Measurements from ENCODE around the gene TXNRD3.

The TXNRD3 gene

DNA sequence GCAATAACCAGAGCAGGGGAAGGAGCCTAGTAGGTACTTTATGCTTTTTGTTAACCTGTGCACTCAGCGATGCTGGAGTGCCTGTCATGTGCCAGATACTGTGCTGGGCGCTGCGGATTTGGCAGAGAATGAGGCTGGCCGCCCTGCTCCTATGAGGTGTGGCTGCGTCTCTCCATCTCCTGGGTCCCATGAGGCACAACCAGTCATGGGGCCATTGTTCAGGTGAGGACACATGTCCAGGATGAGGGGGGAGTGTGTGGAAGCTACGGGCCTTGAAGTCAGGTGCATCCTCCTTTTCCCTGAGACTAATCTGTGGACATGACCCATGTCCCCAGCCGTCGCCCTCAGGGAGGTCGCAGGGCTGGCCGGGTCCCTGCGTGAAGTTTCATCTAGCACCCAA, 963 bp upstream of the TXNRD3 start:
- H3K27ac ChIP-seq (replicated peaks; ENCODE audit: low read length) = no peak overlapping the region
- H3K27me3 ChIP-seq (ENCODE audit: control insufficient read depth in 3 of 3, insufficient read depth in 3 of 3, low read depth in 1 of 3, low read length in 3 of 3) = peaks cover 0 to 8% (median 6%) of the 10 kb centered on the region in 3 experiments
- H4K91ac ChIP-seq (ENCODE audit: low read depth, low read length, poor library complexity) = no peak overlapping the region
- H2BK120ac ChIP-seq (ENCODE audit: low read depth, low read length) = no peak overlapping the region
- no peak overlapping the region for H3K4me3 ChIP-seq (ENCODE audit: low read length in 2 of 2)
- peaks cover 0 to 2% of the 10 kb centered on the region in 2 donors for H3K4me1 ChIP-seq (ENCODE audit: control insufficient read depth in 2 of 2, insufficient read depth in 1 of 2, low read depth in 1 of 2, low read length in 2 of 2)
- no peak overlapping the region for H2BK12ac ChIP-seq (ENCODE audit: low read length)
- no peak overlapping the region for H2AK5ac ChIP-seq (ENCODE audit: low read depth, low read length)
- H2AFZ ChIP-seq (ENCODE audit: low read length) = no peak overlapping the region
- no peak overlapping the region for H3K4me2 ChIP-seq (ENCODE audit: insufficient read depth, low read length, poor library complexity, severe bottlenecking)
- H3K14ac ChIP-seq (ENCODE audit: low read length) = no peak overlapping the region
- H3K79me1 ChIP-seq (ENCODE audit: low read depth, low read length) = no peaks in the 10 kb centered on the region
- no peak overlapping the region for H2BK5ac ChIP-seq (ENCODE audit: low read length)
- H3K36me3 ChIP-seq (replicated peaks in 1 of 2; ENCODE audit: control insufficient read depth in 2 of 2, insufficient read depth in 2 of 2, low read length in 2 of 2) = no peaks in the 10 kb centered on the region
- WGBS, 2 donors (ENCODE audit: extremely low coverage in 2 of 2, insufficient read length in 2 of 2, insufficient replicate concordance in 1 of 2) = no CpG with 5 or more reads among the region's 11 CpGs
- H3K4ac ChIP-seq (ENCODE audit: low read length) = no peak overlapping the region
- no peak overlapping the region for H2BK15ac ChIP-seq (ENCODE audit: low read length)
- DNase-seq (ENCODE audit: low spot score) = no peak
- no peak overlapping the region for H3K9ac ChIP-seq (ENCODE audit: low read depth, low read length, poor library complexity)
- H3K18ac ChIP-seq (ENCODE audit: low read length) = no peak overlapping the region
- H4K8ac ChIP-seq (ENCODE audit: low read depth, low read length) = no peak overlapping the region
- no peak overlapping the region for H3K23ac ChIP-seq (ENCODE audit: low read depth, low read length, poor library complexity)
- peaks cover 2 to 9% of the 10 kb centered on the region in 2 donors for H3K9me3 ChIP-seq (replicated peaks in 1 of 2; ENCODE audit: control insufficient read depth in 2 of 2, insufficient read depth in 1 of 2, low read depth in 1 of 2, low read length in 2 of 2)

DNA sequence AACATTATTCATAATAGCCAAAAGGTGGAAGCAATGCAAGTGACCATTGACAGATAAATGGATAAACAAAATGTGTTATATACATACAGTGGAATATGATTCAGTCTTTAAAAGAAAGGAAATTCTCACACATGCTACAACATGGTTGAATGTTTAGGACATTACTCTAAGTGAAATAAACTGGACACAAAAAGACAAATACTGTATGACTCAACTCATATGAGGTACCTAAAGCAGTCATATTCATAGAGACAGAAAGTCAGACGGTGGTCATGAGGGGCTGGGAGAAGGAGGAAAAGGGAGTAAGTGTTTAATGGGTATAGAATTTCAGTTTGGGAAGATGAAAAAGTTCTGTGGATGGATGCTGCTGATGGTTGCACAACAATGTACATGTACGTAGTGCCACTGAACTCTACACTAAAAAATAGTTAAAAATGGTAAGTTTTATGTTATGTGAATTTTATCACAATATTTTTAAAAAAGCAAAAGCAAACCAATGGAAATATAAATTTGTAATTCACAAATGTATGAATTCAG, 5.3 kb downstream of the TXNRD3 start:
- no peak overlapping the region for H2BK15ac ChIP-seq (ENCODE audit: low read length)
- H4K91ac ChIP-seq (ENCODE audit: low read depth, low read length, poor library complexity) = no peak overlapping the region
- H3K27me3 ChIP-seq (ENCODE audit: control insufficient read depth in 3 of 3, insufficient read depth in 3 of 3, low read depth in 1 of 3, low read length in 3 of 3) = peaks cover 0 to 4% (median 0%) of the 10 kb centered on the region in 3 experiments
- H2BK120ac ChIP-seq (ENCODE audit: low read depth, low read length) = no peak overlapping the region
- H3K4me2 ChIP-seq (ENCODE audit: insufficient read depth, low read length, poor library complexity, severe bottlenecking) = no peak overlapping the region
- H3K9ac ChIP-seq (ENCODE audit: low read depth, low read length, poor library complexity) = no peak overlapping the region
- no peak overlapping the region for H2AK5ac ChIP-seq (ENCODE audit: low read depth, low read length)
- H2BK12ac ChIP-seq (ENCODE audit: low read length) = no peak overlapping the region
- no peak overlapping the region for H2AFZ ChIP-seq (ENCODE audit: low read length)
- no peak overlapping the region for H3K18ac ChIP-seq (ENCODE audit: low read length)
- no CpG with 5 or more reads among the region's 2 CpGs for WGBS, 2 donors (ENCODE audit: extremely low coverage in 2 of 2, insufficient read length in 2 of 2, insufficient replicate concordance in 1 of 2)
- H3K4ac ChIP-seq (ENCODE audit: low read length) = no peak overlapping the region
- no peak overlapping the region for H3K4me3 ChIP-seq (ENCODE audit: low read length in 2 of 2)
- H3K27ac ChIP-seq (replicated peaks; ENCODE audit: low read length) = no peak overlapping the region
- no peak overlapping the region for H3K14ac ChIP-seq (ENCODE audit: low read length)
- peaks cover 2 to 3% of the 10 kb centered on the region in 2 donors for H3K9me3 ChIP-seq (replicated peaks in 1 of 2; ENCODE audit: control insufficient read depth in 2 of 2, insufficient read depth in 1 of 2, low read depth in 1 of 2, low read length in 2 of 2)
- no peaks in the 10 kb centered on the region for H3K4me1 ChIP-seq (ENCODE audit: control insufficient read depth in 2 of 2, insufficient read depth in 1 of 2, low read depth in 1 of 2, low read length in 2 of 2)
- H3K36me3 ChIP-seq (replicated peaks in 1 of 2; ENCODE audit: control insufficient read depth in 2 of 2, insufficient read depth in 2 of 2, low read length in 2 of 2) = peaks cover 0 to 7% of the 10 kb centered on the region in 2 donors
- no peak for DNase-seq (ENCODE audit: low spot score)
- no peaks in the 10 kb centered on the region for H3K79me1 ChIP-seq (ENCODE audit: low read depth, low read length)
- H2BK5ac ChIP-seq (ENCODE audit: low read length) = no peak overlapping the region
- no peak overlapping the region for H4K8ac ChIP-seq (ENCODE audit: low read depth, low read length)
- no peak overlapping the region for H3K23ac ChIP-seq (ENCODE audit: low read depth, low read length, poor library complexity)

DNA sequence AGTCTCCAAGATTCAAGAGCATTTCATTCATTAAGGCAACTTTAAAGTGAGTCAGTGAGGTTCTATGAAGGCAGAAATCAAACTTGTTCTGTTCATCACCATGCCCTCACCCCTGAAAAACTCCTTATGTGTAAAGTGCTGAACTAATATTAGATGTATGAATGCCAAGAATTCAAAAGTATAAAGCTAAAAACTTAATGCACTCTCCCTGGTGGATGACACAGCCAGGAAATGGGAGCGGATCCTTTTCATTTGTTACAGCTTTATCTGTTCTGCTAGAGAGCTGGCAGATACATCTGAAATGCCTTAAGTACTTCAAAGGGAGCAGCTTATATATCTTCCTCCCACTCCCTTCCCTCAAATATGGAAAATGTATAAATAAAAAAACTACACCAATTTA, 8.2 kb downstream of the TXNRD3 start:
- H2AK5ac ChIP-seq (ENCODE audit: low read depth, low read length) = no peak overlapping the region
- no peak for DNase-seq (ENCODE audit: low spot score)
- H3K79me1 ChIP-seq (ENCODE audit: low read depth, low read length) = no peaks in the 10 kb centered on the region
- H4K8ac ChIP-seq (ENCODE audit: low read depth, low read length) = no peak overlapping the region
- H2BK15ac ChIP-seq (ENCODE audit: low read length) = no peak overlapping the region
- H3K9me3 ChIP-seq (replicated peaks in 1 of 2; ENCODE audit: control insufficient read depth in 2 of 2, insufficient read depth in 1 of 2, low read depth in 1 of 2, low read length in 2 of 2) = peaks cover 2 to 3% of the 10 kb centered on the region in 2 donors
- peaks cover 0 to 34% of the 10 kb centered on the region in 2 donors for H3K36me3 ChIP-seq (replicated peaks in 1 of 2; ENCODE audit: control insufficient read depth in 2 of 2, insufficient read depth in 2 of 2, low read length in 2 of 2)
- no peak overlapping the region for H3K23ac ChIP-seq (ENCODE audit: low read depth, low read length, poor library complexity)
- no peaks in the 10 kb centered on the region for H3K27me3 ChIP-seq (ENCODE audit: control insufficient read depth in 3 of 3, insufficient read depth in 3 of 3, low read depth in 1 of 3, low read length in 3 of 3)
- no peak overlapping the region for H3K4me3 ChIP-seq (ENCODE audit: low read length in 2 of 2)
- no peak overlapping the region for H3K18ac ChIP-seq (ENCODE audit: low read length)
- H2AFZ ChIP-seq (ENCODE audit: low read length) = no peak overlapping the region
- no peak overlapping the region for H3K4me2 ChIP-seq (ENCODE audit: insufficient read depth, low read length, poor library complexity, severe bottlenecking)
- H3K4ac ChIP-seq (ENCODE audit: low read length) = no peak overlapping the region
- H3K4me1 ChIP-seq (ENCODE audit: control insufficient read depth in 2 of 2, insufficient read depth in 1 of 2, low read depth in 1 of 2, low read length in 2 of 2) = no peaks in the 10 kb centered on the region
- H3K14ac ChIP-seq (ENCODE audit: low read length) = no peak overlapping the region
- H2BK5ac ChIP-seq (ENCODE audit: low read length) = no peak overlapping the region
- H3K9ac ChIP-seq (ENCODE audit: low read depth, low read length, poor library complexity) = no peak overlapping the region
- H3K27ac ChIP-seq (replicated peaks; ENCODE audit: low read length) = no peak overlapping the region
- no CpG with 5 or more reads among the region's 1 CpG for WGBS, 2 donors (ENCODE audit: extremely low coverage in 2 of 2, insufficient read length in 2 of 2, insufficient replicate concordance in 1 of 2)
- no peak overlapping the region for H2BK12ac ChIP-seq (ENCODE audit: low read length)
- no peak overlapping the region for H2BK120ac ChIP-seq (ENCODE audit: low read depth, low read length)
- H4K91ac ChIP-seq (ENCODE audit: low read depth, low read length, poor library complexity) = no peak overlapping the region

DNA sequence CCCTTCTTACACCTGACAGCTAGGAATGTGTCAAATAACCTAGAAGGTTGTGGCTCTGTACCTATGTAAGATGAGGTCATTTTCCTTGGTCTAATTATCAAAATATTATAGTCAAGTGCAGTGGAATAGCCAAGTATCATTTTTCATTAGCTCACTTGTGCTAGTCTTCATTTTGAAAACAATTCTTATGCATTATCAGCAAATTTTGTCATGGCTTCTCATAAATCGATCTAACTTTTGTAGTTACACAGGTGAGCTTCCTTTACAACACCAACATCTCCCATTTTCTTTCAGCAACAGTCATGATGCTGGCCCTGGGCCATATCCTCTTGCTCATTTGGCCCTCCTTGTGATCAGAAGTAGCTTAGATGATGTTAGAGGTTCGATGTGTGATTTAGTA, 10.3 kb downstream of the TXNRD3 start:
- H4K8ac ChIP-seq (ENCODE audit: low read depth, low read length) = no peak overlapping the region
- H4K91ac ChIP-seq (ENCODE audit: low read depth, low read length, poor library complexity) = no peak overlapping the region
- H3K36me3 ChIP-seq (replicated peaks in 1 of 2; ENCODE audit: control insufficient read depth in 2 of 2, insufficient read depth in 2 of 2, low read length in 2 of 2) = peaks cover 0 to 48% of the 10 kb centered on the region in 2 donors
- no peak overlapping the region for H3K4ac ChIP-seq (ENCODE audit: low read length)
- no peaks in the 10 kb centered on the region for H3K79me1 ChIP-seq (ENCODE audit: low read depth, low read length)
- no peak overlapping the region for H2BK5ac ChIP-seq (ENCODE audit: low read length)
- H3K9me3 ChIP-seq (replicated peaks in 1 of 2; ENCODE audit: control insufficient read depth in 2 of 2, insufficient read depth in 1 of 2, low read depth in 1 of 2, low read length in 2 of 2) = peaks cover 2 to 3% of the 10 kb centered on the region in 2 donors
- no CpG with 5 or more reads among the region's 2 CpGs for WGBS, 2 donors (ENCODE audit: extremely low coverage in 2 of 2, insufficient read length in 2 of 2, insufficient replicate concordance in 1 of 2)
- H3K4me1 ChIP-seq (ENCODE audit: control insufficient read depth in 2 of 2, insufficient read depth in 1 of 2, low read depth in 1 of 2, low read length in 2 of 2) = no peaks in the 10 kb centered on the region
- no peak overlapping the region for H2BK120ac ChIP-seq (ENCODE audit: low read depth, low read length)
- no peak overlapping the region for H2AFZ ChIP-seq (ENCODE audit: low read length)
- H3K9ac ChIP-seq (ENCODE audit: low read depth, low read length, poor library complexity) = no peak overlapping the region
- no peak overlapping the region for H3K27ac ChIP-seq (replicated peaks; ENCODE audit: low read length)
- no peak overlapping the region for H2BK15ac ChIP-seq (ENCODE audit: low read length)
- no peak overlapping the region for H3K14ac ChIP-seq (ENCODE audit: low read length)
- no peak overlapping the region for H3K18ac ChIP-seq (ENCODE audit: low read length)
- no peaks in the 10 kb centered on the region for H3K27me3 ChIP-seq (ENCODE audit: control insufficient read depth in 3 of 3, insufficient read depth in 3 of 3, low read depth in 1 of 3, low read length in 3 of 3)
- no peak overlapping the region for H3K4me2 ChIP-seq (ENCODE audit: insufficient read depth, low read length, poor library complexity, severe bottlenecking)
- H3K23ac ChIP-seq (ENCODE audit: low read depth, low read length, poor library complexity) = no peak overlapping the region
- no peak overlapping the region for H3K4me3 ChIP-seq (ENCODE audit: low read length in 2 of 2)
- no peak overlapping the region for H2BK12ac ChIP-seq (ENCODE audit: low read length)
- H2AK5ac ChIP-seq (ENCODE audit: low read depth, low read length) = no peak overlapping the region
- no peak for DNase-seq (ENCODE audit: low spot score)
